GM20000 (cell line): ENCODE results near the gene CARMIL1.

Experiments
- DNase-seq: peaks from one replicate; pipeline ENCODE4 v3.0.0; 2012; ENCODE audit warnings: low spot score
- TF ChIP-seq, protein P1 (sequence below): IDR thresholded peaks from 2 replicates; pipeline ENCODE4 v1.5.1; 2012; ENCODE audit warnings: mild to moderate bottlenecking, control low read depth; ENCODE audit errors: extremely low read depth, missing control alignments

Gene CARMIL1

DNA sequence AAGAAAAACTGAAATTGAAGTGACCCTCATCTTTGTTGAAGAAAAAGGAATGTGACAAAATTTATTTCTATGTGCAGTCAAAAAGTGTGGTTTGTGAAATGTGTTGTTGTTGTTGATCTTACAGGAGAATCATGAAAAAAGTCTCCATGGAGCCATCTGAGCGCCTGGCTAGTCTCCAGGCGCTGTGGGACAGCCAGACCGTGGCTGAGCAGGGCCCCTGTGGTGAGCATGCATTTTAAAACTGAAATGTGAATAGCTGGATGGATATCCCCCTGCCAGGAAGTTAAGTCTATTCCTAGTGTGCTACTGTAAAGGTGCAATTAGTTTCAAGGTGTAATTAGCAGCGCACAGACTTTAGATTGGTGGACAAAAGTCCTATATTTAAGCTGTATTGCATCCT, 170.6 kb downstream of the CARMIL1 start:
- no peak for DNase-seq

DNA sequence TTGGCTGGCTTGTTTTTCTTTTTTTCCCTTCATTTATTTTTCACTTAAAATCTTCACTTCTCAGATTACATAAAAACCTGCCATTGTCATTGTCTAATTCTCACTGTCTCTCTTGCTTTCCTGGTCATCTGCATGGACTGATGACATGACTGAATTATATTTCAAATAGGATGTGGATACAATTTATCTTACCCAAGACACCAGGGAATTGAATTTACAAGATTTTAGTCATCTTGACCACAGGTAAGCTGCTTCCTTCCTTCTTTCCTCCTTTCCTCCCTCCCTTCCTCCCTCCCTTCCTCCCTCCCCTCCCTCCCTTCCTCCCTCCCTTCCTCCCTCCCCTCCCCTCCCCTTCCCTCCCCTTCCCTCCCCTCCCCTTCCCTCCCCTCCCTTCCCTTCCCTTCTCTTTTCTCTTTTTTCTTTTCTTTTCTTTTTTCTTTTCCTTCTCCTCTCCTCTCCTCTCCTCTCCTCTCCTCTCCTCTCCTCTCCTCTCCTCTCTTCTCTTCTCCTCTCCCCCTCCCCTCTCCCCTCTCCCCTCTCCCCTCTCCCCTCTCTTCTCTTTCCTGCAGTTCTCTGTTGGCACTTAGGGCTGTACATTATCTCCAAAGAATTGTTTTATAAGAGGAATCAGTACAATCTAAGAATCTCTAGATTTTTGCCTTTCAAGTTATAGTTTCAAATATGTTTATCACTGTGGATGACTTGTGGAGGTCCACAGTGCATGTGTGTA, 171.5 kb downstream of the CARMIL1 start:
- TF ChIP-seq, protein P1, sequence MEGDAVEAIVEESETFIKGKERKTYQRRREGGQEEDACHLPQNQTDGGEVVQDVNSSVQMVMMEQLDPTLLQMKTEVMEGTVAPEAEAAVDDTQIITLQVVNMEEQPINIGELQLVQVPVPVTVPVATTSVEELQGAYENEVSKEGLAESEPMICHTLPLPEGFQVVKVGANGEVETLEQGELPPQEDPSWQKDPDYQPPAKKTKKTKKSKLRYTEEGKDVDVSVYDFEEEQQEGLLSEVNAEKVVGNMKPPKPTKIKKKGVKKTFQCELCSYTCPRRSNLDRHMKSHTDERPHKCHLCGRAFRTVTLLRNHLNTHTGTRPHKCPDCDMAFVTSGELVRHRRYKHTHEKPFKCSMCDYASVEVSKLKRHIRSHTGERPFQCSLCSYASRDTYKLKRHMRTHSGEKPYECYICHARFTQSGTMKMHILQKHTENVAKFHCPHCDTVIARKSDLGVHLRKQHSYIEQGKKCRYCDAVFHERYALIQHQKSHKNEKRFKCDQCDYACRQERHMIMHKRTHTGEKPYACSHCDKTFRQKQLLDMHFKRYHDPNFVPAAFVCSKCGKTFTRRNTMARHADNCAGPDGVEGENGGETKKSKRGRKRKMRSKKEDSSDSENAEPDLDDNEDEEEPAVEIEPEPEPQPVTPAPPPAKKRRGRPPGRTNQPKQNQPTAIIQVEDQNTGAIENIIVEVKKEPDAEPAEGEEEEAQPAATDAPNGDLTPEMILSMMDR = no peak
- DNase-seq = no peak

More for the DNA sequence above, 170.6 kb downstream of the CARMIL1 start:
- TF ChIP-seq, protein P1 = no peak

DNA sequence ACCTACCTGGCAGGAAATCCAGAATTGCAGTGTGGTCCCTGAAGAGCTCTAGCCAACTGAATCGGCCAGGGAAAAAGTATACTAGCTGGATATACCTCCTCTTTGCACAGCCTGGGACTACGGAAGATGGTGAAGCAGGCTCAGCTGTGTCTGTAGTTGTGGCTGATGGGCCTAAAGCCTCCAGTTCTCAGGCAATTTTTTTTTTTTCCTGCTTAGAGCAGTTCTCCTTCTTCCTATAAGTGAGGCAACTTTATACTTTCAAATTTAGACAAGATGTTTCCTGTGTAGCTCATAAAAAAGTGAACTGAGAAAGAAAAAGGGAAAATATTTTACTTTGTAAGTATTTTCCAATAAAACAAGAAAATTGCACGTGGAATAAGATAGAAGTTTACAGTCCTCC, 172.9 kb downstream of the CARMIL1 start:
- TF ChIP-seq, protein P1 = no peak
- DNase-seq = no peak

DNA sequence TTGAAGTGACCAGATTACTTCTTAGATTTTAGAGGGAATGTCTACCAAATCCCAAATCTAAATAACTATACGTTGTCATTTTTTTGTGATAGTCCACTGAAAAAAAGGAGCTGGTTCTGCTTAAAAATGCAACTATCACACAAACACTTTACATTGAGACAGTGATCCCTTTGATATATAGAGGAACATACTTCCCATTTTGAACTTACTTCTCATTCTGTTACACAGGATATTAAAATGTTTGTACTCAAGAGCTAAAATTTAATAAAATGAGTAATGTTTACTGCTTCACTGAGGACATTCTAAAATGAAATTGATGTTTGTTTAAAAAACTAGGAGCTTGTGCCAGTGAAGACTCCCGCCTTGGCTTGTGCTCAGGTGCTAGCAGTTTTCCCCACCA, 174.1 kb downstream of the CARMIL1 start:
- DNase-seq = no peak
- TF ChIP-seq, protein P1 = no peak

DNA sequence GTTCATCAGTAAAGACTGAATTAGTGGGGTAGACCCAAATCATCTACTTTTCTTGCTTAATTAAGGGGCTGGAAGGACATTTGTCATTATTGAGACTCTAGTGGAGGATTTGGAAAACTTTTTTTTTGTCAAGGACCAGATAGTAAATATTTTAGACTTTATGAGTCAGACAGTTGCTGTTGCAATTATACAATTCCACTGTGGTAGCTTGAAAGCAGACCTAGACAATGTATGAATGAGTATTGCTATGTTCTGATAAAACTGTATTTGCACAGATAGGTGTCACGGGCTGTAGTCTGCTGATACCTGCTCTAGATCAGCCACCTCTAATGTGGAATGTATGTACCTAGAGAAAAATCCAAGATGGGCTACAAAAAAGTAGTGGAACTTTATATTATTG, 175.0 kb downstream of the CARMIL1 start:
- TF ChIP-seq, protein P1 = no peak
- no peak for DNase-seq

DNA sequence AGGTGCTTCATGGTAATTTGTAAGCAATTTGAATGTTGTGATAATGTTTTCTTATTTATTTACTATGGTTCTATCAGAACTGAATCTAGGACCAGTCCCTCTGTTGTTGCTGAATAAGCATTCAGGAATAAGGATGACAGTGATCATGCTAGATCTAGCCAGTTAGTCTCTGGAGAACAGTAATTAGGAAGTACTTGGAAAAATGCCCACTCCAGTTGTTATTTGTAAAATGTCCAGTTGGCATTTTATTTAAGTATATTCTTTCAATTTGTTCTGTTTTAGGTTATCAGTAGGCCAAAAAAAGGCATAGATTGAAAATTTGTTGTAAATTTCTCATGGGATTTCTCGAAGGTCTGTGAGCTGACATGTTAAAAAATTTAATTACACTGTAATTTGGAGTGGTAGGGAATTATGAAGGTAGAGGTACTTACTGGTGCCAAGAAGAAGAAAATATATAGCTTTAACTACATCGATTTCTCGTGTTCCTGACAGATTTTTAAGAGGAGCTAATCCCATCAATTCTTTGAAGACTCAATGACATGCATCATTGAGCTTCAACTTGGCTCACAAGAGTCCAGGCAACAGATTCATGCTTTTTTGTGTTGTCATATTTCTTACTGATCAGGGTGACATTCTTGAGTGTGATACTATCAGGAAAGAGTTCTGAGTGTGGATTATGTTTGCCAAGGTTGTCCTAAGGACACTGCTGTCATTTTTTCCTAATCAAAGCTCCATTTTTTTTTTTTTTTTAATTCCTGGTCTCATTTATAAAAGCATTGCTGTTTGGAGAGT, 177.3 kb downstream of the CARMIL1 start:
- TF ChIP-seq, protein P1 = no peak
- no peak for DNase-seq

DNA sequence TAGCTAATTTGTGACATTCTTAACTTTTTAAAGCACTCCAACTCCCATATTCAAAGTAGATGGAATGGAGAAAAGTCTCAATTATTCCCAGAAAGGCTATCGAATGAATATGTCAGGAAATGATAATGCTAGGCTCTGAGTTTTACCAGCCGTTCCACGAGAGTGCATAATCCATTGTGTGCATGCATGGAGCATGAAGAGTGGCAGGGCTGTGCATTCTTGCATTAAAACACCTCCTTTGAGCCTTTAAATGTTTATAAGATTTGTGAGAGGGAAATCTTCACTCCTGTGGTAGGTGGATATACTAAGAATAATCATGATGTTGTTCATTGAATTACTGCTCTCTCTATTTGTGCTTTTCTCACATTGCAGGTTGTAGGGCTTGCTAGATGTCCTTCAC, 178.3 kb downstream of the CARMIL1 start:
- no peak for DNase-seq
- TF ChIP-seq, protein P1 = no peak
